B cell (primary cell): Measurements from ENCODE around the gene CLK2.

Experiments
- CTCF ChIP-seq: fragments of 200-600 bp; IDR thresholded peaks from one replicate; pipeline ENCODE4 v1.8.0; 2022; ENCODE audit warnings: antibody characterized with exemption, mild to moderate bottlenecking
- EZH2 ChIP-seq: IDR thresholded peaks from 2 replicates; pipeline ENCODE4 v1.6.1; 2012; ENCODE audit warnings: borderline replicate concordance, low read depth, mild to moderate bottlenecking, moderate library complexity, low read length; ENCODE audit not compliant: insufficient read depth, poor library complexity, severe bottlenecking

- no peak for TF ChIP-seq CTCF
- TF ChIP-seq EZH2 = no peak
These were observed 600 bp downstream of the CLK2 start for GRCh38 chr1:155272466-155273342.
